ENCODE results near the gene DMRTC1. TPM values are rescaled to one million over a fixed set of nuclear protein-coding genes. Genes with fewer than 3 reads are reported as not detected.
"Not testable (repeated sequence)": the region's sequence is repeated elsewhere in the genome, so short reads cannot be mapped to it uniquely, and the experiment has no call there.

Gene DMRTC1
- total RNA-seq = not detected
- polyA plus RNA-seq = not detected
- long read RNA-seq, donor 1 = 0 reads
- long read RNA-seq, donor 2 = 0 reads
- long read RNA-seq, donor 3 = 0 reads

GRCh38 chrX:72943819-72944169, at the start of gene DMRTC1:
Gene DMRTC1 (minus strand): TSS chrX:72943837. CDS start chrX:72875694, 68,143 bp downstream.
- H3K27ac ChIP-seq; H3K27me3 ChIP-seq; H3K9me3 ChIP-seq; DNase-seq; H3K36me3 ChIP-seq; intact Hi-C loops (cut with DNase I); H3K4me3 ChIP-seq; H3K4me1 ChIP-seq: not testable (repeated sequence)
- peak in 3 of 8 donors; percentile 41 to 75 (median 67) for ATAC-seq
- WGBS, 2 donors = no CpG with 5 or more reads among the region's 15 CpGs

- peaks cover 0 to 21% (median 0%) of the 10 kb centered on the region in 11 donors for H3K9me3 ChIP-seq
- H3K36me3 ChIP-seq; H3K4me3 ChIP-seq; H3K27ac ChIP-seq; intact Hi-C loops (cut with DNase I); H3K27me3 ChIP-seq; DNase-seq; ATAC-seq; H3K4me1 ChIP-seq: not testable (repeated sequence)
- 62 to 65% methylated on average over 5 of the region's 5 CpGs for WGBS, 2 donors
These were observed 37.3 kb upstream of the DMRTC1 start for GRCh38 chrX:72980894-72981469.

GRCh38 chrX:72974885-72975284, 31.2 kb upstream of the DMRTC1 start:
- ATAC-seq; H3K9me3 ChIP-seq; H3K27me3 ChIP-seq; H3K4me3 ChIP-seq; DNase-seq; intact Hi-C loops (cut with DNase I); H3K4me1 ChIP-seq; H3K36me3 ChIP-seq; H3K27ac ChIP-seq: not testable (repeated sequence)
- no CpG with 5 or more reads among the region's 7 CpGs for WGBS, 2 donors

- H3K36me3 ChIP-seq; H3K27me3 ChIP-seq; ATAC-seq; DNase-seq; H3K4me3 ChIP-seq; H3K9me3 ChIP-seq; intact Hi-C loops (cut with DNase I); H3K4me1 ChIP-seq; H3K27ac ChIP-seq: not testable (repeated sequence)
- WGBS, 2 donors = no CpG with 5 or more reads among the region's 5 CpGs
These were observed 28.2 kb upstream of the DMRTC1 start for GRCh38 chrX:72971859-72972258.

- DNase-seq; H3K4me1 ChIP-seq; H3K36me3 ChIP-seq; H3K27me3 ChIP-seq; H3K27ac ChIP-seq; H3K4me3 ChIP-seq; intact Hi-C loops (cut with DNase I); ATAC-seq; H3K9me3 ChIP-seq: not testable (repeated sequence)
- WGBS, 2 donors = no CpG with 5 or more reads among the region's 9 CpGs
These were observed 16.3 kb upstream of the DMRTC1 start for GRCh38 chrX:72959971-72960370.

- H3K4me1 ChIP-seq; H3K27ac ChIP-seq; H3K4me3 ChIP-seq; H3K36me3 ChIP-seq; H3K9me3 ChIP-seq; H3K27me3 ChIP-seq; intact Hi-C loops (cut with DNase I); DNase-seq: not testable (repeated sequence)
- WGBS, 2 donors = no CpG with 5 or more reads among the region's 44 CpGs
- ATAC-seq = peak in 1 of 8 donors; percentile 15
These were observed 410 bp downstream of the DMRTC1 start for GRCh38 chrX:72943035-72943818.

- H3K4me1 ChIP-seq; H3K4me3 ChIP-seq; intact Hi-C loops (cut with DNase I); H3K27ac ChIP-seq; DNase-seq; H3K27me3 ChIP-seq; H3K9me3 ChIP-seq; ATAC-seq; H3K36me3 ChIP-seq: not testable (repeated sequence)
- WGBS, 2 donors = no CpG with 5 or more reads among the region's 6 CpGs
These were observed 1.4 kb downstream of the DMRTC1 start for GRCh38 chrX:72942272-72942671.

- not testable (repeated sequence) for H3K36me3 ChIP-seq
These were observed 5.7 kb downstream of the DMRTC1 start, which contains the start of gene FAM236A for GRCh38 chrX:72937906-72938305. Gene FAM236A (plus strand): TSS chrX:72938206. CDS start chrX:72938263, 57 bp downstream.

GRCh38 chrX:72936882-72937455, 6.7 kb downstream of the DMRTC1 start:
- H3K9me3 ChIP-seq; H3K36me3 ChIP-seq; H3K4me3 ChIP-seq; intact Hi-C loops (cut with DNase I); H3K27ac ChIP-seq; H3K4me1 ChIP-seq; H3K27me3 ChIP-seq; ATAC-seq; DNase-seq: not testable (repeated sequence)
- WGBS, 2 donors = no CpG with 5 or more reads among the region's 8 CpGs

More at GRCh38 chrX:72937906-72938305, 5.7 kb downstream of the DMRTC1 start, which contains the start of gene FAM236A:
- intact Hi-C loops (cut with DNase I); DNase-seq; H3K9me3 ChIP-seq; H3K4me3 ChIP-seq; H3K27ac ChIP-seq; H3K4me1 ChIP-seq; ATAC-seq; H3K27me3 ChIP-seq: not testable (repeated sequence)
- no CpG with 5 or more reads among the region's 15 CpGs for WGBS, 2 donors

GRCh38 chrX:72936455-72936854, 7.2 kb downstream of the DMRTC1 start:
- H3K27me3 ChIP-seq; H3K36me3 ChIP-seq; ATAC-seq; intact Hi-C loops (cut with DNase I); H3K9me3 ChIP-seq; H3K27ac ChIP-seq; H3K4me3 ChIP-seq; H3K4me1 ChIP-seq; DNase-seq: not testable (repeated sequence)
- no CpG with 5 or more reads among the region's 7 CpGs for WGBS, 2 donors

- H3K4me3 ChIP-seq; ATAC-seq; H3K36me3 ChIP-seq; DNase-seq; H3K9me3 ChIP-seq; H3K27me3 ChIP-seq; H3K4me1 ChIP-seq; intact Hi-C loops (cut with DNase I); H3K27ac ChIP-seq: not testable (repeated sequence)
- no CpG with 5 or more reads among the region's 1 CpG for WGBS, 2 donors
These were observed 11.4 kb downstream of the DMRTC1 start for GRCh38 chrX:72932283-72932682.
